ENCODE measurements around the gene VOPP1. TPM values are rescaled to one million over a fixed set of nuclear protein-coding genes. Genes with fewer than 3 reads are reported as not detected.

VOPP1 gene
- total and polyA plus RNA-seq, 10 of the 15 experiments (the other 5 are each of a cell fraction or from before 2014, with no cell fraction given) = 32.8 to 206 (median 129) TPM

GRCh38 chr7:55540226-55540858 lies 32.0 kb downstream of the VOPP1 start:
- POLR2A ChIA-PET = interaction anchor here (0.9 to 12.5 kb wide), 3 partner anchors 11 to 231 kb away, joined by 3 to 156 read pairs (median 4); no protein-coding TSS in a partner anchor
- FAIRE-seq = no peak
- Histone ChIP-seq H3K36me3 (ENCODE audit: control insufficient read depth in 2 of 2, insufficient read depth in 2 of 2, low read length in 1 of 2) (peaks cover 7 to 21% of the 10 kb centered on the region in 2 experiments), H3K4me2 (ENCODE audit: control insufficient read depth, insufficient read depth) (no peak overlapping the region), H3K4me3 (no peak overlapping the region), H4K20me1 (ENCODE audit: control insufficient read depth, insufficient read depth) (no peaks in the 10 kb centered on the region), H3K27ac (ENCODE audit: control insufficient read depth, insufficient read depth) (no peak overlapping the region), H3K27me3 (replicated peaks in 1 of 2; ENCODE audit: control insufficient read depth in 2 of 2, insufficient read depth in 2 of 2, low read length in 1 of 2) (no peaks in the 10 kb centered on the region), H3K9me3 (replicated peaks; ENCODE audit: control insufficient read depth, insufficient read depth, low read length) (no peaks in the 10 kb centered on the region; the same call in 2 of the 3 replicates), H2AFZ (ENCODE audit: control insufficient read depth, low read depth, low read length) (no peak overlapping the region), H3K4me1 (ENCODE audit: control insufficient read depth, insufficient read depth, low read length) (peaks cover 47% of the 10 kb centered on the region), H3K79me2 (ENCODE audit: control insufficient read depth, insufficient read depth, low read length) (peaks cover 93% of the 10 kb centered on the region), H3K9ac (ENCODE audit: control insufficient read depth, insufficient read depth, low read length) (no peak overlapping the region)
- SMC1A ChIA-PET (ENCODE audit: uncharacterized antibody, unreplicated experiment) = interaction anchor here (1.8 to 15.0 kb wide), 7 partner anchors 7 to 234 kb away, joined by 4 to 263 read pairs (median 7); partner anchors contain the start of gene VOPP1
- 86% methylated on average over 20 of the region's 20 CpGs for WGBS (ENCODE audit: insufficient coverage, insufficient replicate concordance, low lambda C conversion rate, missing lambda C conversion rate)
- RAD21 ChIA-PET (ENCODE audit: unreplicated experiment) = interaction anchor here (12.4 kb wide), 1 partner anchor 7 kb away, joined by 179 read pairs; no protein-coding TSS in a partner anchor
- no peak for ATAC-seq
- CTCF ChIA-PET = interaction anchor here (0.9 to 10.5 kb wide), 2 partner anchors 7 to 10 kb away, joined by 3 to 87 read pairs; no protein-coding TSS in a partner anchor
- no peak for TF ChIP-seq ZNF24 (IDR thresholded peaks at IDR 0.05)
- in situ Hi-C loops (cut with MboI) = no loop called here
- no peak for DNase-seq (ENCODE audit: low read depth, low spot score)
- BruUV-seq (replicated peaks) = no TSS peak
- intact Hi-C loops (cut with micrococcal nuclease; ENCODE audit: unreplicated experiment) = no loop called here

DNA sequence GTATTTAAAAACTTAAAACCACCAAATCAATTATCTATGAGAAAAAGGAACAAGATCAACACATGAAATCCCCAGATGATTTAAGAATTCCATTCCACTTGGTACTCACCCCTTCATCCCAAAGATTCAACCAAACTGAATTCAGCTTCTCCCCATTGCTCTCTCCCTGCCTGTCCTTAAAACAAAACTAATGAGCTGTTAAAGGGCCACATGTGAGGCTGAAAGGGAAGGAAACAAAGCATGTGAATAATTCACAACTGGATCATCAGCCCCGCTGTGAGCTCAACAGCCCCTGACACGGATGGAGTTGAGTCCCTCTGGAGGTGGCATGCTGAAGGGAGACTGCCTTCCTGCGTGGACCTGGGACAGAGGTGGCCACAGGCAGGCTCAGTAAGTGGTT lies 32.9 kb downstream of the VOPP1 start:
- Histone ChIP-seq H3K4me3 (peak overlapping the region; percentile 1; the same call in 1 of the 2 replicates), H3K9ac (ENCODE audit: control insufficient read depth, insufficient read depth, low read length) (peak overlapping the region; percentile 13; the same call in 1 of the 2 replicates), H3K9me3 (replicated peaks; ENCODE audit: control insufficient read depth, insufficient read depth, low read length) (no peaks in the 10 kb centered on the region; the same call in 2 of the 3 replicates), H3K4me1 (ENCODE audit: control insufficient read depth, insufficient read depth, low read length) (peaks cover 52% of the 10 kb centered on the region), H4K20me1 (ENCODE audit: control insufficient read depth, insufficient read depth) (no peaks in the 10 kb centered on the region), H3K27ac (ENCODE audit: control insufficient read depth, insufficient read depth) (peak overlapping the region; percentile 68), H3K4me2 (ENCODE audit: control insufficient read depth, insufficient read depth) (peak overlapping the region; percentile 79), H3K79me2 (ENCODE audit: control insufficient read depth, insufficient read depth, low read length) (peaks cover 92% of the 10 kb centered on the region), H3K27me3 (replicated peaks in 1 of 2; ENCODE audit: control insufficient read depth in 2 of 2, insufficient read depth in 2 of 2, low read length in 1 of 2) (no peaks in the 10 kb centered on the region), H2AFZ (ENCODE audit: control insufficient read depth, low read depth, low read length) (no peak overlapping the region), H3K36me3 (ENCODE audit: control insufficient read depth in 2 of 2, insufficient read depth in 2 of 2, low read length in 1 of 2) (peaks cover 4 to 20% of the 10 kb centered on the region in 2 experiments)
- CTCF ChIA-PET = interaction anchor here (0.5 to 10.5 kb wide), 7 partner anchors 8 to 59 kb away, joined by 3 to 87 read pairs (median 6); no protein-coding TSS in a partner anchor
- SMC1A ChIA-PET (ENCODE audit: uncharacterized antibody, unreplicated experiment) = interaction anchor here (1.4 to 15.0 kb wide), 9 partner anchors 8 to 31 kb away, joined by 5 to 263 read pairs (median 9); partner anchors contain the start of gene VOPP1
- intact Hi-C loops (cut with micrococcal nuclease; ENCODE audit: unreplicated experiment) = loop anchor here (5.0 kb wide), 1 partner anchor 513 kb away; the partner anchor contains the start of genes CCT6A and PSPH
- RAD21 ChIA-PET (ENCODE audit: unreplicated experiment) = interaction anchor here (1.5 to 12.4 kb wide), 5 partner anchors 8 to 30 kb away, joined by 4 to 245 read pairs (median 150); partner anchors contain the start of gene VOPP1
- FAIRE-seq = no peak
- TF ChIP-seq MEF2A (IDR thresholded peaks at IDR 0.05; ENCODE audit: insufficient read depth, low read depth, low read length) = no peak
- TF ChIP-seq POLR2A (IDR thresholded peaks at IDR 0.05; ENCODE audit: low read depth, low read length) = peak; percentile 47
- DNase-seq (ENCODE audit: low read depth, low spot score) = no peak
- ATAC-seq = no peak
- 9% methylated on average over 3 of the region's 3 CpGs for WGBS (ENCODE audit: insufficient coverage, insufficient replicate concordance, low lambda C conversion rate, missing lambda C conversion rate)
- in situ Hi-C loops (cut with MboI) = no loop called here
- POLR2A ChIA-PET = interaction anchor here (0.9 to 12.5 kb wide), 6 partner anchors 7 to 230 kb away, joined by 3 to 156 read pairs (median 4); no protein-coding TSS in a partner anchor
- no TSS peak for BruUV-seq (replicated peaks)
